H9 (cell line): ENCODE measurements around the gene RAB3C. TPM values are rescaled to one million over a fixed set of nuclear protein-coding genes. Genes with fewer than 3 reads are reported as not detected.

Experiments
- DNase-seq: peaks from one replicate; pipeline ENCODE4 v3.0.0-alpha.2; 2017
- H2AFZ ChIP-seq: one replicate; pipeline ENCODE4 v1.6.1; 2013; ENCODE audit warnings: mild to moderate bottlenecking, low read length, control low read depth, moderate library complexity
- H2AK5ac ChIP-seq: 2 replicates; pipeline ENCODE4 v1.6.1; 2013; ENCODE audit warnings: low read length, control low read depth, mixed read lengths; ENCODE audit not compliant: insufficient read length
- H2BK120ac ChIP-seq: one replicate; pipeline ENCODE4 v1.6.1; 2013; ENCODE audit warnings: low read depth, mild to moderate bottlenecking, low read length, control low read depth, inconsistent platforms; ENCODE audit not compliant: poor library complexity, severe bottlenecking
- H2BK12ac ChIP-seq: 2 replicates; pipeline ENCODE4 v1.6.1; 2013; ENCODE audit warnings: low read length, control low read depth, mixed read lengths, low read depth; ENCODE audit not compliant: insufficient read length
- H2BK15ac ChIP-seq: 2 replicates; pipeline ENCODE4 v1.6.1; 2013; ENCODE audit warnings: low read depth, low read length, control low read depth
- H2BK20ac ChIP-seq: one replicate; pipeline ENCODE4 v1.6.1; 2013; ENCODE audit warnings: low read depth, mild to moderate bottlenecking, low read length, control low read depth, inconsistent platforms; ENCODE audit not compliant: poor library complexity, severe bottlenecking
- H2BK5ac ChIP-seq: 2 replicates; pipeline ENCODE4 v1.6.1; 2013; ENCODE audit warnings: low read length, control low read depth, mixed read lengths; ENCODE audit not compliant: insufficient read length
- H3K14ac ChIP-seq: 2 replicates; pipeline ENCODE4 v1.6.1; 2013; ENCODE audit warnings: low read length, control low read depth; ENCODE audit not compliant: insufficient read depth
- H3K18ac ChIP-seq: 2 replicates; pipeline ENCODE4 v1.6.1; 2013; ENCODE audit warnings: low read depth, mild to moderate bottlenecking, mixed read lengths, low read length, control low read depth; ENCODE audit not compliant: insufficient read length
- H3K23ac ChIP-seq: 2 replicates; pipeline ENCODE4 v1.6.1; 2013; ENCODE audit warnings: low read length, control low read depth, mixed read lengths, low read depth; ENCODE audit not compliant: insufficient read length
- H3K23me2 ChIP-seq: 2 replicates; pipeline ENCODE4 v1.6.1; 2013; ENCODE audit warnings: low read depth, mild to moderate bottlenecking, mixed read lengths, low read length, control low read depth; ENCODE audit not compliant: insufficient read length, poor library complexity, severe bottlenecking
- H3K27ac ChIP-seq: 2 replicates; pipeline ENCODE4 v1.5.1; 2013; ENCODE audit warnings: low read length, control low read depth, mixed read lengths, low read depth; ENCODE audit not compliant: insufficient read length
- H3K27me3 ChIP-seq: 2 replicates; pipeline ENCODE4 v1.6.1; 2013; ENCODE audit warnings: low read length, control low read depth, inconsistent platforms; ENCODE audit not compliant: insufficient read depth
- H3K4ac ChIP-seq: 2 replicates; pipeline ENCODE4 v1.6.1; 2013; ENCODE audit warnings: low read depth, mild to moderate bottlenecking, control low read depth, inconsistent platforms, low read length, moderate library complexity
- H3K4me1 ChIP-seq: 2 replicates; pipeline ENCODE4 v1.6.1; 2013; ENCODE audit warnings: low read length, control low read depth, inconsistent platforms; ENCODE audit not compliant: insufficient read depth
- H3K4me2 ChIP-seq: 2 replicates; pipeline ENCODE4 v1.6.1; 2013; ENCODE audit warnings: low read length, control low read depth, mixed read lengths; ENCODE audit not compliant: insufficient read length, insufficient read depth
- H3K56ac ChIP-seq: 2 replicates; pipeline ENCODE4 v1.6.1; 2013; ENCODE audit warnings: low read depth, mild to moderate bottlenecking, mixed read lengths, low read length, control low read depth; ENCODE audit not compliant: insufficient read length
- H3K79me1 ChIP-seq: 2 replicates; pipeline ENCODE4 v1.6.1; 2013; ENCODE audit warnings: low read depth, mild to moderate bottlenecking, moderate library complexity, low read length, control low read depth, inconsistent platforms; ENCODE audit not compliant: insufficient read depth, poor library complexity, severe bottlenecking
- H3K79me2 ChIP-seq: 2 replicates; pipeline ENCODE4 v1.6.1; 2013; ENCODE audit warnings: low read length, control low read depth, inconsistent platforms; ENCODE audit not compliant: insufficient read depth
- H3K9ac ChIP-seq: 2 replicates; pipeline ENCODE4 v1.6.1; 2013; ENCODE audit warnings: low read length, control low read depth, mixed read lengths; ENCODE audit not compliant: insufficient read length; ENCODE audit errors: extremely low read depth
- H3K9me3 ChIP-seq: one replicate; pipeline ENCODE4 v1.6.1; 2013; ENCODE audit warnings: low read depth, low read length, inconsistent platforms; ENCODE audit not compliant: control insufficient read depth
- H3T11ph ChIP-seq: one replicate; pipeline ENCODE4 v1.6.1; 2013; ENCODE audit warnings: mild to moderate bottlenecking, low read length, control low read depth, inconsistent platforms
- H4K20me1 ChIP-seq: one replicate; pipeline ENCODE4 v1.6.1; 2013; ENCODE audit not compliant: control insufficient read depth, insufficient read length, insufficient read depth
- H4K5ac ChIP-seq: 2 replicates; pipeline ENCODE4 v1.6.1; 2013; ENCODE audit warnings: low read depth, mild to moderate bottlenecking, mixed read lengths, low read length, control low read depth; ENCODE audit not compliant: insufficient read length
- H4K8ac ChIP-seq: replicated peaks from 2 replicates; pipeline ENCODE4 v1.6.1; 2013; ENCODE audit warnings: low read length, control low read depth, mixed read lengths, low read depth; ENCODE audit not compliant: insufficient read length
- H4K91ac ChIP-seq: 2 replicates; pipeline ENCODE4 v1.6.1; 2013; ENCODE audit warnings: low read depth, mild to moderate bottlenecking, moderate library complexity, mixed read lengths, low read length, control low read depth; ENCODE audit not compliant: insufficient read length
- H3K27ac Mint-ChIP-seq, 3 experiments: 2 replicates in 2 of 3; 3 replicates in 1 of 3; pipeline ENCODE4 v1.8.0; 2020 to 2021; ENCODE audit warnings: mixed read lengths in 3 of 3, mild to moderate bottlenecking in 1 of 3, moderate library complexity in 1 of 3
- H3K27me3 Mint-ChIP-seq: 2 replicates; pipeline ENCODE4 v1.8.0; 2021; ENCODE audit warnings: low read depth, mild to moderate bottlenecking, moderate library complexity, mixed read lengths
- H3K36me3 Mint-ChIP-seq, 3 experiments: 2 replicates in 2 of 3; 3 replicates in 1 of 3; pipeline ENCODE4 v1.8.0; 2020 to 2021; ENCODE audit warnings: low read depth in 3 of 3, mixed read lengths in 3 of 3; ENCODE audit not compliant: insufficient read depth in 1 of 3
- H3K4me1 Mint-ChIP-seq, 2 experiments: 2 replicates each; pipeline ENCODE4 v1.8.0; 2020; ENCODE audit warnings: mixed read lengths in 2 of 2
- H3K4me3 Mint-ChIP-seq, 2 experiments: 2 replicates in 1 of 2; 3 replicates in 1 of 2; pipeline ENCODE4 v1.8.0; 2020 to 2021; ENCODE audit warnings: mild to moderate bottlenecking in 2 of 2, mixed read lengths in 2 of 2, moderate library complexity in 1 of 2
- H3K9me3 Mint-ChIP-seq, 2 experiments: 2 replicates in 1 of 2; 3 replicates in 1 of 2; pipeline ENCODE4 v1.8.0; 2020; ENCODE audit warnings: mild to moderate bottlenecking in 2 of 2, mixed read lengths in 2 of 2, moderate library complexity in 1 of 2
- total RNA-seq: library from RNA; stranded (reverse); gene quantifications from 2 replicates; pipeline ENCODE4 v1.2.1, GENCODE V29; 2021
- TF ChIP-seq, protein P1 (sequence below): fragments of 200-600 bp; sonication (generic); conservative IDR thresholded peaks from 3 replicates; pipeline ENCODE4 v1.8.0; 2021; ENCODE audit warnings: antibody characterized with exemption, mild to moderate bottlenecking

Gene RAB3C
- total RNA-seq, 1 experiment from 2014 or later: 16.3 TPM

DNA sequence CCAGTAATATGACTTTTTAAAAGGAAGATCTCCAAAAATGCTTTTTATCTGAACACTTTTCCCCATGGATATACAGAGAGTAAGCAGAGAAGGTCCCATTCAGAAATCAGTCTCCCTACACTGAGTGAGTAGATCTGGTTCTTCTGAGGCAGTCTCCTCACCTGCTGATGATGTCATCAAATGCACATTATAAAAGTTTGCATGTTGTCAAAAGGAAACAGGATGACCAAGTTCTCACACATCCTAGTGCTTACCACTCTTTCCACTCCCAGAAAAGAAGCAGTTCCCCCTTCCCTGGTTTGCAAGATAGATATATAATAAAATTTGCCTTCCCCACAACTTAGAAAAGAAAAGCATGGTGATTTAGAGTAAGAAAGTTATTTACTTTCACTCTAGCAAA is 180.5 kb downstream of the RAB3C start:
- Histone ChIP-seq H3K14ac (no peak overlapping the region), H2BK5ac (no peak overlapping the region), H3K4me1 (no peaks in the 10 kb centered on the region), H3K27me3 (no peaks in the 10 kb centered on the region), H3K79me1 (no peaks in the 10 kb centered on the region), H3K23me2 (no peaks in the 10 kb centered on the region), H3K4me2 (no peak overlapping the region), H3K79me2 (no peaks in the 10 kb centered on the region), H2BK15ac (no peak overlapping the region), H2BK20ac (no peak overlapping the region), H3K9ac (no peak overlapping the region), H2BK120ac (no peak overlapping the region), H2AK5ac (no peak overlapping the region), H4K91ac (no peak overlapping the region), H3K56ac (no peak overlapping the region), H2AFZ (no peak overlapping the region), H3K27ac (no peak overlapping the region), H4K8ac (no peak overlapping the region), H3K9me3 (no peaks in the 10 kb centered on the region), H3K4ac (no peak overlapping the region), H4K20me1 (no peaks in the 10 kb centered on the region), H3T11ph (no peak overlapping the region), H4K5ac (no peak overlapping the region), H3K23ac (no peak overlapping the region), H3K18ac (no peak overlapping the region), H2BK12ac (no peak overlapping the region)
- no peaks in the 10 kb centered on the region for H3K27me3 Mint-ChIP-seq
- no peaks in the 10 kb centered on the region for H3K4me1 Mint-ChIP-seq
- H3K36me3 Mint-ChIP-seq: no peaks in the 10 kb centered on the region
- H3K27ac Mint-ChIP-seq: no peak overlapping the region
- H3K9me3 Mint-ChIP-seq: no peaks in the 10 kb centered on the region
- H3K4me3 Mint-ChIP-seq: no peak overlapping the region
- TF ChIP-seq, protein P1, sequence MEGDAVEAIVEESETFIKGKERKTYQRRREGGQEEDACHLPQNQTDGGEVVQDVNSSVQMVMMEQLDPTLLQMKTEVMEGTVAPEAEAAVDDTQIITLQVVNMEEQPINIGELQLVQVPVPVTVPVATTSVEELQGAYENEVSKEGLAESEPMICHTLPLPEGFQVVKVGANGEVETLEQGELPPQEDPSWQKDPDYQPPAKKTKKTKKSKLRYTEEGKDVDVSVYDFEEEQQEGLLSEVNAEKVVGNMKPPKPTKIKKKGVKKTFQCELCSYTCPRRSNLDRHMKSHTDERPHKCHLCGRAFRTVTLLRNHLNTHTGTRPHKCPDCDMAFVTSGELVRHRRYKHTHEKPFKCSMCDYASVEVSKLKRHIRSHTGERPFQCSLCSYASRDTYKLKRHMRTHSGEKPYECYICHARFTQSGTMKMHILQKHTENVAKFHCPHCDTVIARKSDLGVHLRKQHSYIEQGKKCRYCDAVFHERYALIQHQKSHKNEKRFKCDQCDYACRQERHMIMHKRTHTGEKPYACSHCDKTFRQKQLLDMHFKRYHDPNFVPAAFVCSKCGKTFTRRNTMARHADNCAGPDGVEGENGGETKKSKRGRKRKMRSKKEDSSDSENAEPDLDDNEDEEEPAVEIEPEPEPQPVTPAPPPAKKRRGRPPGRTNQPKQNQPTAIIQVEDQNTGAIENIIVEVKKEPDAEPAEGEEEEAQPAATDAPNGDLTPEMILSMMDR: no peak
- DNase-seq: no peak
